Mucosa of descending colon (tissue), 3 donors: Measurements from ENCODE around the gene KLHL36. TPM values are rescaled to one million over a fixed set of nuclear protein-coding genes. Genes with fewer than 3 reads are reported as not detected.

Experiments
- ATAC-seq: fragments of 200-7000 bp; cut with Tn5 transposase; one replicate; pipeline ENCODE4 v1.9.1; 2020; ENCODE audit warnings: mild to moderate bottlenecking, moderate library complexity
- DNase-seq, 3 donors: peaks; one replicate each; pipeline ENCODE4 v3.0.0-alpha.2; 2020
- H3K36me3 ChIP-seq: fragments of 200-600 bp; one replicate; pipeline ENCODE4 v1.8.0; 2021; ENCODE audit warnings: low read depth, mild to moderate bottlenecking
- H3K4me1 ChIP-seq: fragments of 200-600 bp; one replicate; pipeline ENCODE4 v1.8.0; 2021; ENCODE audit warnings: low read depth, mild to moderate bottlenecking
- H3K4me3 ChIP-seq: fragments of 200-600 bp; one replicate; pipeline ENCODE4 v1.8.0; 2021; ENCODE audit warnings: mild to moderate bottlenecking
- H3K9me3 ChIP-seq: fragments of 200-600 bp; one replicate; pipeline ENCODE4 v1.8.0; 2021; ENCODE audit warnings: mild to moderate bottlenecking
- CTCF ChIP-seq: fragments of 200-600 bp; IDR thresholded peaks from one replicate; pipeline ENCODE4 v1.8.0; 2022; ENCODE audit warnings: antibody characterized with exemption, mild to moderate bottlenecking
- intact Hi-C, 2 donors: fragments of 100-400 bp; cut with DNase I in 1 of 2; cut with micrococcal nuclease in 1 of 2; formaldehyde crosslinking; loops; one replicate each; pipeline versions ENCODE4 v1.11.0 to v1.11.1; 2022; cut with DNase I, micrococcal nuclease
- total RNA-seq, 3 donors: library from RNA; stranded (reverse); fragmentation: NEBNext Ultra II Directional in 2 of 3; extraction: Animal tissue kit (Norgen Biotek cat#: 25700) in 2 of 3; gene quantifications; one replicate each; pipeline versions ENCODE4 v1.2.1 to v1.2.4, GENCODE V29; 2021 to 2023
- donor health status: DM: no; HTN: no; CAD: no; lungs with moderate emphysema.
- donor health status: DM: no; HTN: no; CAD: no.
- donor health status: DM: no; HTN: yes; CAD: no.

KLHL36 gene
- total RNA-seq, 3 donors from 2014 or later, result 47.5 to 60.3 (median 59.2) TPM

- TF ChIP-seq CTCF, result no peak
Measured at GRCh38 chr16:84680165-84680842, 32.0 kb downstream of the KLHL36 start.

GRCh38 chr16:84680843-84681629, 32.7 kb downstream of the KLHL36 start:
- no peak for TF ChIP-seq CTCF
- intact Hi-C loops, result no loop called here
- H3K4me1 ChIP-seq, result no peaks in the 10 kb centered on the region
- no peaks in the 10 kb centered on the region for H3K9me3 ChIP-seq
- no peak overlapping the region for H3K4me3 ChIP-seq
- DNase-seq, result no peak
- no peaks in the 10 kb centered on the region for H3K36me3 ChIP-seq
- ATAC-seq, result no peak

More at GRCh38 chr16:84680165-84680842, 32.0 kb downstream of the KLHL36 start:
- intact Hi-C loops, result no loop called here
- no peak overlapping the region for H3K4me3 ChIP-seq
- DNase-seq, result no peak
- H3K4me1 ChIP-seq, result no peaks in the 10 kb centered on the region
- no peaks in the 10 kb centered on the region for H3K9me3 ChIP-seq
- H3K36me3 ChIP-seq, result no peaks in the 10 kb centered on the region
- no peak for ATAC-seq

- no peaks in the 10 kb centered on the region for H3K9me3 ChIP-seq
- no peak overlapping the region for H3K4me3 ChIP-seq
- no peaks in the 10 kb centered on the region for H3K4me1 ChIP-seq
- TF ChIP-seq CTCF, result no peak
- intact Hi-C loops, result no loop called here
- DNase-seq (no peak), ATAC-seq (no peak)
- H3K36me3 ChIP-seq, result no peaks in the 10 kb centered on the region
Measured at GRCh38 chr16:84683691-84684591, 35.6 kb downstream of the KLHL36 start.

- no peak overlapping the region for H3K4me3 ChIP-seq
- no peaks in the 10 kb centered on the region for H3K36me3 ChIP-seq
- no peaks in the 10 kb centered on the region for H3K9me3 ChIP-seq
- DNase-seq (no peak), ATAC-seq (no peak)
- no peaks in the 10 kb centered on the region for H3K4me1 ChIP-seq
- TF ChIP-seq CTCF, result no peak
- intact Hi-C loops, result no loop called here
Measured at GRCh38 chr16:84684592-84684965, 36.3 kb downstream of the KLHL36 start.

- H3K36me3 ChIP-seq, result no peaks in the 10 kb centered on the region
- H3K4me1 ChIP-seq, result no peaks in the 10 kb centered on the region
- DNase-seq, result no peak
- no peak for ATAC-seq
- intact Hi-C loops, result no loop called here
- no peak for TF ChIP-seq CTCF
- H3K9me3 ChIP-seq, result no peaks in the 10 kb centered on the region
- H3K4me3 ChIP-seq, result no peak overlapping the region
Measured at GRCh38 chr16:84685210-84685609, 36.9 kb downstream of the KLHL36 start.
